Measurements from ENCODE around the gene NLRP3.

- TF ChIP-seq REST (IDR thresholded peaks at IDR 0.05; ENCODE audit: insufficient read depth in 1 of 2, low read depth in 2 of 2, low read length in 1 of 2) (no peak), POLR2AphosphoS5 (IDR thresholded peaks at IDR 0.05; ENCODE audit: low read depth, low read length) (no peak), TCF7L2 (IDR thresholded peaks at IDR 0.05; ENCODE audit: low read depth, low read length) (no peak), SIN3A (IDR thresholded peaks at IDR 0.05; ENCODE audit: borderline replicate concordance, insufficient read depth, low read depth, low read length) (no peak)
- TF ChIP-seq, protein P1, sequence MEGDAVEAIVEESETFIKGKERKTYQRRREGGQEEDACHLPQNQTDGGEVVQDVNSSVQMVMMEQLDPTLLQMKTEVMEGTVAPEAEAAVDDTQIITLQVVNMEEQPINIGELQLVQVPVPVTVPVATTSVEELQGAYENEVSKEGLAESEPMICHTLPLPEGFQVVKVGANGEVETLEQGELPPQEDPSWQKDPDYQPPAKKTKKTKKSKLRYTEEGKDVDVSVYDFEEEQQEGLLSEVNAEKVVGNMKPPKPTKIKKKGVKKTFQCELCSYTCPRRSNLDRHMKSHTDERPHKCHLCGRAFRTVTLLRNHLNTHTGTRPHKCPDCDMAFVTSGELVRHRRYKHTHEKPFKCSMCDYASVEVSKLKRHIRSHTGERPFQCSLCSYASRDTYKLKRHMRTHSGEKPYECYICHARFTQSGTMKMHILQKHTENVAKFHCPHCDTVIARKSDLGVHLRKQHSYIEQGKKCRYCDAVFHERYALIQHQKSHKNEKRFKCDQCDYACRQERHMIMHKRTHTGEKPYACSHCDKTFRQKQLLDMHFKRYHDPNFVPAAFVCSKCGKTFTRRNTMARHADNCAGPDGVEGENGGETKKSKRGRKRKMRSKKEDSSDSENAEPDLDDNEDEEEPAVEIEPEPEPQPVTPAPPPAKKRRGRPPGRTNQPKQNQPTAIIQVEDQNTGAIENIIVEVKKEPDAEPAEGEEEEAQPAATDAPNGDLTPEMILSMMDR (IDR thresholded peaks at IDR 0.05) = no peak
Measured at GRCh38 chr1:247431643-247432042, 15.7 kb downstream of the NLRP3 start.
